DND-41 (cell line): ENCODE results near the gene HOXA9.

Source experiments
- ATAC-seq: fragments of 200-7000 bp; cut with Tn5 transposase; 3 replicates; pipeline ENCODE4 v1.9.1; 2021; ENCODE audit warnings: low read depth; ENCODE audit not compliant: insufficient read depth
- DNase-seq: peaks from one replicate; pipeline ENCODE4 v3.0.0-alpha.2; 2020
- H2AFZ ChIP-seq: 2 replicates; pipeline ENCODE4 v1.6.0; 2012; ENCODE audit warnings: low read depth, low read length
- H3K27ac ChIP-seq: 2 replicates; pipeline ENCODE4 v1.5.1; 2012; ENCODE audit warnings: low read length, inconsistent platforms
- H3K27me3 ChIP-seq: fragments of 200-600 bp; sonication (generic); 2 replicates; pipeline ENCODE4 v1.6.0; 2012; ENCODE audit warnings: low read length, mild to moderate bottlenecking, inconsistent platforms; ENCODE audit not compliant: insufficient read depth, poor library complexity
- H3K36me3 ChIP-seq: 2 replicates; pipeline ENCODE4 v1.5.1; 2012; ENCODE audit warnings: low read length, inconsistent platforms; ENCODE audit not compliant: insufficient read depth
- H3K4me1 ChIP-seq: 2 replicates; pipeline ENCODE4 v1.5.1; 2012; ENCODE audit warnings: mild to moderate bottlenecking, low read length; ENCODE audit not compliant: insufficient read depth
- H3K4me2 ChIP-seq: 2 replicates; pipeline ENCODE4 v1.6.0; 2012; ENCODE audit warnings: mild to moderate bottlenecking, moderate library complexity, low read length, inconsistent platforms; ENCODE audit not compliant: insufficient read depth
- H3K4me3 ChIP-seq, 2 experiments: fragments of 200-600 bp in 1 of 2; shearing (Covaris generic) in 1 of 2; 2 replicates each; pipeline ENCODE4 v1.5.1; 2012 to 2016; ENCODE audit warnings: inconsistent platforms in 2 of 2, low read length in 2 of 2, mild to moderate bottlenecking in 2 of 2, low read depth in 1 of 2, moderate library complexity in 1 of 2
- H3K79me2 ChIP-seq: 2 replicates; pipeline ENCODE4 v1.6.0; 2012; ENCODE audit warnings: low read length, inconsistent platforms; ENCODE audit not compliant: insufficient read depth
- H3K9ac ChIP-seq: 2 replicates; pipeline ENCODE4 v1.6.0; 2012; ENCODE audit warnings: low read depth, mild to moderate bottlenecking, inconsistent platforms, low read length, moderate library complexity
- H3K9me3 ChIP-seq: 2 replicates; pipeline ENCODE4 v1.5.1; 2012; ENCODE audit warnings: low read length, moderate library complexity, mild to moderate bottlenecking, inconsistent platforms; ENCODE audit not compliant: insufficient read depth, severe bottlenecking
- H4K20me1 ChIP-seq: 2 replicates; pipeline ENCODE4 v1.6.0; 2012; ENCODE audit warnings: low read length; ENCODE audit not compliant: insufficient read depth
- CTCF ChIP-seq: IDR thresholded peaks from 2 replicates; pipeline ENCODE4 v1.5.1; 2012; ENCODE audit warnings: borderline replicate concordance, low read length, moderate library complexity, mild to moderate bottlenecking; ENCODE audit not compliant: poor library complexity, severe bottlenecking; ENCODE audit errors: extremely low read depth
- EZH2 ChIP-seq: IDR thresholded peaks from 3 replicates; pipeline ENCODE4 v1.6.1; 2012; ENCODE audit warnings: borderline replicate concordance, low read depth, mild to moderate bottlenecking, moderate library complexity, low read length, inconsistent platforms; ENCODE audit not compliant: severe bottlenecking

HOXA9 gene

GRCh38 chr7:27131390-27131819 is 33.9 kb downstream of the HOXA9 start:
- Histone ChIP-seq H3K9me3 (no peaks in the 10 kb centered on the region), H4K20me1 (no peaks in the 10 kb centered on the region), H3K4me3 (no peak overlapping the region), H3K4me2 (no peak overlapping the region), H3K4me1 (no peaks in the 10 kb centered on the region), H3K27me3 (no peaks in the 10 kb centered on the region), H3K36me3 (no peaks in the 10 kb centered on the region), H3K27ac (no peak overlapping the region), H3K9ac (no peak overlapping the region), H3K79me2 (no peaks in the 10 kb centered on the region), H2AFZ (no peak overlapping the region)
- DNase-seq (no peak), ATAC-seq (no peak)
- TF ChIP-seq EZH2 (no peak), CTCF (no peak)

GRCh38 chr7:27130540-27131389 is 34.6 kb downstream of the HOXA9 start, which contains the start of gene HOXA4:
Gene HOXA4 (minus strand): TSS chr7:27130757. CDS start chr7:27130733, 24 bp downstream.
- no peak within 1 kb of the TSS for H3K27ac ChIP-seq
- no peaks in the 10 kb centered on the region for H3K4me1 ChIP-seq
- no peaks in the 10 kb centered on the region for H3K36me3 ChIP-seq

GRCh38 chr7:27129729-27130539 is 35.4 kb downstream of the HOXA9 start:
- TF ChIP-seq CTCF (no peak), EZH2 (no peak)
- Histone ChIP-seq H3K9ac (no peak overlapping the region), H3K27me3 (no peaks in the 10 kb centered on the region), H3K4me3 (no peak overlapping the region), H3K36me3 (no peaks in the 10 kb centered on the region), H3K4me1 (no peaks in the 10 kb centered on the region), H2AFZ (no peak overlapping the region), H4K20me1 (no peaks in the 10 kb centered on the region), H3K9me3 (no peaks in the 10 kb centered on the region), H3K79me2 (no peaks in the 10 kb centered on the region), H3K4me2 (no peak overlapping the region), H3K27ac (no peak overlapping the region)
- no peak for ATAC-seq
- DNase-seq = no peak

More at GRCh38 chr7:27130540-27131389, 34.6 kb downstream of the HOXA9 start, which contains the start of gene HOXA4:
- no peak within 1 kb of the TSS for H3K9ac ChIP-seq
- DNase-seq = no peak
- no peaks in the 10 kb centered on the region for H3K27me3 ChIP-seq
- no peaks in the 10 kb centered on the region for H3K9me3 ChIP-seq
- H4K20me1 ChIP-seq = no peaks in the 10 kb centered on the region
- H3K4me3 ChIP-seq = no peak within 1 kb of the TSS
- no peak within 1 kb of the TSS for H3K4me2 ChIP-seq
- no peak for TF ChIP-seq EZH2
- TF ChIP-seq CTCF = no peak
- ATAC-seq = no peak
- H3K79me2 ChIP-seq = no peaks in the 10 kb centered on the region
- H2AFZ ChIP-seq = no peak within 1 kb of the TSS
